CD4-positive, alpha-beta memory T cell (primary cell): ENCODE data around the gene KIAA0232. TPM values are rescaled to one million over a fixed set of nuclear protein-coding genes. Genes with fewer than 3 reads are reported as not detected.
"Not testable (repeated sequence)": the region's sequence is repeated elsewhere in the genome, so short reads cannot be mapped to it uniquely, and the experiment has no call there.

ENCODE experiments used
- CTCF ChIA-PET: fragments of 350-600 bp; sonication (Branson Sonifier 250); formaldehyde crosslinking; loops from one replicate; lab custom pipeline; 2021; ENCODE audit warnings: inconsistent platforms; ENCODE audit not compliant: partially characterized antibody; lab: Charles Lee
- POLR2A ChIA-PET: fragments of 350-600 bp; sonication (Branson Sonifier 250); formaldehyde crosslinking; loops from one replicate; lab custom pipeline; 2021; ENCODE audit not compliant: partially characterized antibody; lab: Charles Lee
- DNase-seq, 5 donors: peaks; one replicate each; pipeline versions ENCODE4 v3.0.0 to v3.0.0-alpha.2; 2020 to 2022; ENCODE audit warnings: mixed read lengths in 1 of 5
- H3K27ac ChIP-seq: one replicate; pipeline ENCODE4 v1.7.0; 2013; ENCODE audit warnings: low read depth, low read length
- H3K27me3 ChIP-seq: 2 replicates; pipeline ENCODE4 v1.7.0; 2013; ENCODE audit warnings: mild to moderate bottlenecking, low read length, moderate library complexity; ENCODE audit not compliant: insufficient read depth
- H3K36me3 ChIP-seq: 2 replicates; pipeline ENCODE4 v1.7.0; 2013; ENCODE audit warnings: mild to moderate bottlenecking, low read length, moderate library complexity; ENCODE audit not compliant: insufficient read depth
- H3K4me1 ChIP-seq: 2 replicates; pipeline ENCODE4 v1.7.0; 2013; ENCODE audit warnings: mild to moderate bottlenecking, low read length, moderate library complexity; ENCODE audit not compliant: insufficient read depth
- H3K4me3 ChIP-seq, 2 donors: one replicate each; pipeline ENCODE4 v1.7.0; 2013; ENCODE audit warnings: low read length in 2 of 2, mild to moderate bottlenecking in 1 of 2
- H3K9me3 ChIP-seq, 2 donors: one replicate each; pipeline ENCODE4 v1.7.0; 2013; ENCODE audit warnings: low read length in 2 of 2, control low read depth in 1 of 2; ENCODE audit not compliant: control insufficient read depth in 1 of 2
- H3K27ac Mint-ChIP-seq, 7 donors: one replicate each; pipeline ENCODE4 v1.8.0; 2020 to 2021; ENCODE audit warnings: mixed read lengths in 7 of 7, mild to moderate bottlenecking in 6 of 7, inconsistent platforms in 3 of 7, moderate library complexity in 3 of 7
- H3K27me3 Mint-ChIP-seq, 2 donors: one replicate each; pipeline ENCODE4 v1.8.0; 2020 to 2021; ENCODE audit warnings: mixed read lengths in 2 of 2
- H3K36me3 Mint-ChIP-seq, 2 donors: one replicate each; pipeline ENCODE4 v1.8.0; 2020 to 2021; ENCODE audit warnings: mixed read lengths in 2 of 2, inconsistent platforms in 1 of 2, mild to moderate bottlenecking in 1 of 2
- H3K4me1 Mint-ChIP-seq, 4 donors: one replicate each; pipeline ENCODE4 v1.8.0; 2020 to 2021; ENCODE audit warnings: mixed read lengths in 4 of 4, mild to moderate bottlenecking in 1 of 4
- H3K4me3 Mint-ChIP-seq, 8 donors: one replicate each; pipeline ENCODE4 v1.8.0; 2020 to 2021; ENCODE audit warnings: mixed read lengths in 8 of 8, mild to moderate bottlenecking in 7 of 8, moderate library complexity in 6 of 8, inconsistent platforms in 3 of 8
- H3K9me3 Mint-ChIP-seq, 8 donors: one replicate each; pipeline ENCODE4 v1.8.0; 2020 to 2021; ENCODE audit warnings: mixed read lengths in 8 of 8, mild to moderate bottlenecking in 5 of 8, inconsistent platforms in 3 of 8, moderate library complexity in 1 of 8
- intact Hi-C: fragments of 100-400 bp; cut with micrococcal nuclease; formaldehyde crosslinking; loops from one replicate; pipeline ENCODE4 v1.15.1; 2023
- polyA plus RNA-seq, 2 donors: library from polyadenylated mRNA; unstranded; fragments of 300-500 nt; fragmentation: Illumina TruSeq; gene quantifications; one replicate each; pipeline ENCODE4 v1.2.3, GENCODE V29; 2021
- total RNA-seq, 2 experiments: library from RNA; stranded (reverse); gene quantifications; one replicate each; pipeline ENCODE4 v1.2.3, GENCODE V29; 2021

Gene KIAA0232
- total and polyA plus RNA-seq, 4 experiments from 2014 or later: 6.8 to 24.0 (median 16.0) TPM

- intact Hi-C loops: no loop called here
Measured at GRCh38 chr4:6890358-6890757, 107.8 kb downstream of the KIAA0232 start.

DNA sequence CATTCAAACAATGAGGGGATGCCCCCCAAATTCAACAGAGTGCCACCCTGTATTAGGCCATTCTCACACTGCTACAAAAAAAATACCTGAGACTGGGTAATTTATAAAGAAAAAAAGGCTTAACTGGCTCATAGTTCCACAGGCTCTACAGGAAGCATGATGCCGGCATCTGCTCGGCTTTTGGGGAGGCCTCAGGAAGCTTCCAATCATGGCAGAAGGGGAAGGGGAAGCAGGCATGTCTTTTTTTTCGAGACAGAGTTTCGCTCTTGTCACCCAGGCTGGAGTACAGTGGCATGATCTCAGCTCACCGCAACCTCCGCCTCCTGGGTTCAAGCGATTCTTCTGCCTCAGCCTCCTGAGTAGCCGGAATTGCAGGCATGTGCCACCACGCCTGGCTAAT lies 108.4 kb downstream of the KIAA0232 start:
- H3K27ac ChIP-seq, H3K27me3 ChIP-seq, DNase-seq, H3K4me3 Mint-ChIP-seq, H3K36me3 Mint-ChIP-seq, H3K4me3 ChIP-seq, H3K9me3 Mint-ChIP-seq, intact Hi-C loops, H3K36me3 ChIP-seq, H3K27me3 Mint-ChIP-seq, H3K9me3 ChIP-seq: not testable (repeated sequence)
- peaks cover 24% of the 10 kb centered on the region for H3K4me1 ChIP-seq
- ChIA-PET POLR2A (interaction anchor here (2.5 kb wide), 1 partner anchor 18 kb away, joined by 14 read pairs; the partner anchor contains the start of gene TBC1D14), CTCF (interaction anchor here (1.2 to 1.7 kb wide), 3 partner anchors 13 to 84 kb away, joined by 3 to 7 read pairs (median 6); partner anchors contain the start of gene TBC1D14)
- Mint-ChIP-seq H3K27ac (peak overlapping the region in 2 of 7 donors; percentile 4 to 29), H3K4me1 (peaks cover 12 to 38% (median 23%) of the 10 kb centered on the region in 4 donors)

More at GRCh38 chr4:6890358-6890757, 107.8 kb downstream of the KIAA0232 start:
- Histone ChIP-seq H3K4me1 (peaks cover 24% of the 10 kb centered on the region), H3K27me3 (no peaks in the 10 kb centered on the region), H3K36me3 (no peaks in the 10 kb centered on the region), H3K4me3 (no peak overlapping the region), H3K27ac (no peak overlapping the region), H3K9me3 (peaks cover 0 to 3% of the 10 kb centered on the region in 2 donors)
- Mint-ChIP-seq H3K4me3 (no peak overlapping the region), H3K36me3 (peaks cover 1% of the 10 kb centered on the region in 2 donors), H3K27me3 (no peaks in the 10 kb centered on the region), H3K9me3 (no peaks in the 10 kb centered on the region), H3K4me1 (peaks cover 12 to 38% (median 23%) of the 10 kb centered on the region in 4 donors), H3K27ac (peak overlapping the region in 2 of 7 donors; percentile 42 to 53)
- ChIA-PET POLR2A (no interaction called here), CTCF (no interaction called here)
- DNase-seq: no peak

DNA sequence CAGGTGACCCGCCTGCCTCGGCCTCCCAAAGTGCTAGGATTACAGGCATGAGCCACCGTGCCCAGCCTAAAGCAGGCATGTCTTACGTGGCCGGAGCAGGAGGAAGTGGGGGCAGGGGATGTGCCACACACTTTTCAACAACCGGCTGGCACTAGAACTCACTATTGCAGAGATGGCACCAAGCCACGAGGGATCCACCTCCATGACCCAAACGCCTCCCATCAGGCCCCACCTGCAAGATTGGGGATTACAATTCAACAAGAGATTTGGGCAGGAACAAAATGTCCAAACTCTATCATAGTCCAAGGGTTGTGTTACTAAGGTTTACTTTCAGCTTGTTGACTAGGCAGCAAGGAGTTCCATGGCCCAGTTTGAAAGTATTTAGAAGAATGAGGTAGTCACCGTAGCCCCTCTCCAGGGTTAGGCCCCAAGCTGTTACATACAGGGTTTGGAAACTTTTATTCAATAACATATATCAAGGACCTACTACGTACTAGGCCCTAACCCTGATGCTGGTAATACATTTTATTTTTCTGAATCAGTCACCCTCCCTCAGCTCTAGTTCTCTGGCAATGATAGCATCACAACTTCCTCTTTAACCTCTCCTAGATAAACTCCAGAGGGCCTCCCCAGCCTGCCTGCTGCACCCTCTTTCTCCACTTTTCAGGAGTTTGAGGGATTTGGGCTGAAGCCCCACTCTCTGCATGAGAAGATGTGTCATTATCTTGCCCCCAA lies 109.1 kb downstream of the KIAA0232 start:
- Mint-ChIP-seq H3K9me3 (no peaks in the 10 kb centered on the region), H3K27me3 (no peaks in the 10 kb centered on the region), H3K36me3 (no peaks in the 10 kb centered on the region), H3K4me1 (peaks cover 12 to 38% (median 23%) of the 10 kb centered on the region in 4 donors), H3K4me3 (peak overlapping the region; percentile 10 to 87 (median 70)), H3K27ac (peak overlapping the region; percentile 13 to 90 (median 79))
- Histone ChIP-seq H3K27me3 (no peaks in the 10 kb centered on the region), H3K36me3 (no peaks in the 10 kb centered on the region), H3K9me3 (peaks cover 0 to 3% of the 10 kb centered on the region in 2 donors), H3K4me3 (peak overlapping the region; percentile 20 to 34), H3K4me1 (peaks cover 24% of the 10 kb centered on the region), H3K27ac (peak overlapping the region; percentile 30)
- intact Hi-C loops: loop anchor here (1.0 to 2.0 kb wide), 2 partner anchors 51 to 179 kb away; no protein-coding TSS in a partner anchor
- ChIA-PET CTCF (interaction anchor here (1.1 to 3.4 kb wide), 6 partner anchors 13 to 178 kb away, joined by 3 to 22 read pairs (median 6); partner anchors contain the start of genes GRPEL1 and TBC1D14), POLR2A (interaction anchor here (1.0 to 2.6 kb wide), 5 partner anchors 13 to 95 kb away, joined by 3 to 14 read pairs (median 4); partner anchors contain the start of gene TBC1D14)
- DNase-seq: no peak

DNA sequence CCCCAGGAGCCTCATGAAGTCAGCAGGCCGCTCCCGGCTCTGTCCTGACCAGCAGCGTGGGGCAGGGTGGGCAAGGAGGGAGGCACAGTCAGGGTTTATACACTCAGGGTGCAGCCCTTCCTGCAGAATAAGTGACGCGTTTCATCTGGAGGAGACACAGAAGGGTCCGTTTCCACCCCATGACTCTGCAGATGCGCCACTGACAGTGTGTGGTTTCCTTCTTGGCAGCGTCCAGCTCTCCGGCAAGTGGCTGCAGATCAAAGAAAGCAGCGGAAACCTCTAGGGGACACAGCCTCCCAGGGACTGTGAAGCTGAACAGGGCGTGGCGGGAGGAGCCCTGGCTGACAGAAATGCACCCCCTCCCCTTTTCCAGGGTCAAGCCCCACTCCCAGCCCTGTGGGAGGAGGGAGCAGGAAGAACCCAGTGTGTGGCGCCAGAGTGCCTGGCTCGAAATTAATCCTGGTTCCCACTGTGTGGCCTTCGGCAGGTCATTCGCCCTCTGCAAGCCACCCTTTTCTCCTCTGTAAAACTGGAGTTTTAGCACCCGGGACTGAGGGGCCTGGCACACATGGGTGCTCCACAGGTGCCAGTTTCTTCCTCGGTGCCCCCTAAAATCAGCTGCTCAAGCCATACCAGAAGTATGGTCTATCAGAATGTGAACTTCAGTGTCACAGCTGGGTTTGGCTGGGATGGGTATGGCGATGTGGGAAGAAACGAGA lies 109.8 kb downstream of the KIAA0232 start:
- peak; percentile 25 to 56 (median 30) for DNase-seq
- peak overlapping the region; percentile 13 to 90 (median 82) for H3K27ac Mint-ChIP-seq
- peaks cover 12 to 38% (median 24%) of the 10 kb centered on the region in 4 donors for H3K4me1 Mint-ChIP-seq
- Histone ChIP-seq H3K27ac (peak overlapping the region; percentile 30), H3K36me3 (no peaks in the 10 kb centered on the region), H3K4me3 (peak overlapping the region; percentile 20 to 34), H3K27me3 (no peaks in the 10 kb centered on the region), H3K9me3 (peaks cover 0 to 3% of the 10 kb centered on the region in 2 donors), H3K4me1 (peaks cover 24% of the 10 kb centered on the region)
- ChIA-PET CTCF (interaction anchor here (0.7 to 3.4 kb wide), 9 partner anchors 12 to 177 kb away, joined by 3 to 22 read pairs (median 6); partner anchors contain the start of genes GRPEL1 and TBC1D14), POLR2A (interaction anchor here (1.0 to 2.6 kb wide), 7 partner anchors 12 to 94 kb away, joined by 3 to 14 read pairs (median 4); partner anchors contain the start of gene TBC1D14)
- no peaks in the 10 kb centered on the region for H3K36me3 Mint-ChIP-seq
- H3K27me3 Mint-ChIP-seq: no peaks in the 10 kb centered on the region
- intact Hi-C loops: loop anchor here (1.0 to 2.0 kb wide), 2 partner anchors 50 to 178 kb away; no protein-coding TSS in a partner anchor
- peak overlapping the region; percentile 10 to 87 (median 70) for H3K4me3 Mint-ChIP-seq
- no peaks in the 10 kb centered on the region for H3K9me3 Mint-ChIP-seq

DNA sequence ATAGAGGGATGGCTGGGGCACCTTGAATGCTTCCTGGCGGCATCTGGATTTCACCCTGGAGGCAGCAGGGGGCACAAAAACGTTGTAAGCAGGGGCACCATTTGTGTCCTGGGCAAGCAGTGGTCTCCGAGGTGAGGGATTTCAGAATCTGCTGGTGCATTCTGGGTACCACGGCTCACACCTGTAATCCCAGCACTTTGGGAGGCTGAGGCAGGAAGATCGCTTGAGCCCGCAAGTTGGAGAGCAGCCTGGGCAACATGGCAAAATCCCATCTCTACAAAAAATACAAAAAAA lies 110.3 kb downstream of the KIAA0232 start:
- Mint-ChIP-seq H3K27me3 (no peaks in the 10 kb centered on the region), H3K9me3 (no peaks in the 10 kb centered on the region), H3K4me3 (peak overlapping the region in 2 of 8 donors; percentile 70 to 87), H3K27ac (peak overlapping the region; percentile 8 to 90 (median 82)), H3K4me1 (peaks cover 12 to 38% (median 24%) of the 10 kb centered on the region in 4 donors), H3K36me3 (no peaks in the 10 kb centered on the region)
- intact Hi-C loops: loop anchor here (1.0 to 2.0 kb wide), 2 partner anchors 50 to 177 kb away; no protein-coding TSS in a partner anchor
- Histone ChIP-seq H3K9me3 (peaks cover 0 to 3% of the 10 kb centered on the region in 2 donors), H3K27me3 (no peaks in the 10 kb centered on the region), H3K4me1 (peaks cover 24% of the 10 kb centered on the region), H3K4me3 (no peak overlapping the region), H3K36me3 (no peaks in the 10 kb centered on the region), H3K27ac (peak overlapping the region; percentile 30)
- CTCF ChIA-PET: interaction anchor here (0.7 to 3.4 kb wide), 10 partner anchors 11 to 191 kb away, joined by 3 to 22 read pairs (median 5); partner anchors contain the start of genes GRPEL1 and TBC1D14
- no peak for DNase-seq
- POLR2A ChIA-PET: interaction anchor here (1.0 to 2.6 kb wide), 6 partner anchors 14 to 94 kb away, joined by 3 to 14 read pairs (median 6); partner anchors contain the start of gene TBC1D14

DNA sequence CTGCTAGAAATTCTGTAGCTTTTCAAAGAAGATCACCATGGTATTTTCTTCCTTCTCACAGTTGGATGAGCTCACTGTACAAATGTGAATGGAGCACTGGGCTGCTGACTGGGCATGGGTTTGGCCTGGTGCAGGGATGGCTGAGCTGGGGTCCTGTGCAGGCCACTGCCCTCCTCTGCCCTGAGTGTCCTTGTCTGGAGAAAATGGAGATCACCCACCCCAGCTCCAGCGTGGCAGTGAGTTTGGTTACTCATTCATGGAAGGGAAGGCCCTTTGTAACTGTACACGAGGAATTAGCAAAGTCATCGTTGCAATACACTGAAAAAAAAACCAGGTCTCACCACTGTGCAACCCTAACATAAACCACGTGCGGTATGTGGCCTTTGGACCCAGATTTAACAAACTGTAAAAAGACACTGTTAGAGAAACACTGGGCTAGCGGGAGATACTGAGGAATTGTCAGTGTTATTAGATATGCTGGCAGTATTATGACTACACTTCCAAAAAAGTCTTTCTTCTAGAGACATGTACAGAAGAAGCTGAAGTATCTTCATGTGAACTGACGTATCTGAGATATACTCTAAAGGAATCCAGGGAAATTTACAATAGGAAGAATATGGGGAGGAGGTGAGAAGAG lies 111.0 kb downstream of the KIAA0232 start:
- Histone ChIP-seq H3K4me3 (no peak overlapping the region), H3K27me3 (no peaks in the 10 kb centered on the region), H3K36me3 (no peaks in the 10 kb centered on the region), H3K27ac (no peak overlapping the region), H3K9me3 (peaks cover 0 to 3% of the 10 kb centered on the region in 2 donors), H3K4me1 (peaks cover 24% of the 10 kb centered on the region)
- ChIA-PET POLR2A (interaction anchor here (0.6 to 2.6 kb wide), 4 partner anchors 15 to 93 kb away, joined by 3 to 14 read pairs (median 9); partner anchors contain the start of gene TBC1D14), CTCF (interaction anchor here (0.6 to 3.4 kb wide), 7 partner anchors 9 to 192 kb away, joined by 3 to 22 read pairs (median 4); partner anchors contain the start of gene GRPEL1)
- no peak for DNase-seq
- Mint-ChIP-seq H3K36me3 (no peaks in the 10 kb centered on the region), H3K27ac (peak overlapping the region in 6 of 7 donors; percentile 22 to 82 (median 68)), H3K9me3 (no peaks in the 10 kb centered on the region), H3K4me3 (peak overlapping the region in 3 of 8 donors; percentile 6 to 21 (median 9)), H3K4me1 (peaks cover 12 to 38% (median 25%) of the 10 kb centered on the region in 4 donors), H3K27me3 (no peaks in the 10 kb centered on the region)
- intact Hi-C loops: loop anchor here (2.0 kb wide), 1 partner anchor 49 kb away; no protein-coding TSS in a partner anchor
